Neutrophil (primary cell): Measurements from ENCODE around the gene SCFD2.

Experiments
- H3K27ac ChIP-seq: fragments of 200-600 bp; sonication (generic); 2 replicates; pipeline ENCODE4 v1.5.1; 2016; ENCODE audit warnings: mild to moderate bottlenecking, moderate library complexity
- H3K27me3 ChIP-seq: fragments of 200-600 bp; sonication (generic); 2 replicates; pipeline ENCODE4 v1.6.0; 2016; ENCODE audit warnings: mild to moderate bottlenecking
- H3K36me3 ChIP-seq: fragments of 200-600 bp; sonication (generic); 2 replicates; pipeline ENCODE4 v1.5.1; 2017
- H3K4me1 ChIP-seq, 2 experiments: fragments of 200-600 bp in 1 of 2; sonication (generic) in 1 of 2; 1 replicate in 1 of 2; 2 replicates in 1 of 2; pipeline versions ENCODE4 v1.5.1 to v1.6.1; 2013 to 2016; ENCODE audit warnings: low read depth in 1 of 2, low read length in 1 of 2, mild to moderate bottlenecking in 1 of 2, moderate library complexity in 1 of 2; ENCODE audit not compliant: control insufficient read depth in 1 of 2, insufficient read depth in 1 of 2
- H3K4me3 ChIP-seq, 2 experiments: fragments of 200-600 bp in 1 of 2; sonication (generic) in 1 of 2; 1 replicate in 1 of 2; 2 replicates in 1 of 2; pipeline ENCODE4 v1.5.1; 2013 to 2016; ENCODE audit warnings: low read depth in 1 of 2, low read length in 1 of 2, mild to moderate bottlenecking in 1 of 2, moderate library complexity in 1 of 2
- H3K9me3 ChIP-seq: fragments of 200-600 bp; sonication (generic); 2 replicates; pipeline ENCODE4 v1.5.1; 2016
- CTCF ChIP-seq: fragments of 200-600 bp; sonication (generic); IDR thresholded peaks from 2 replicates; pipeline ENCODE4 v1.5.1; 2016; ENCODE audit warnings: antibody characterized with exemption

Gene SCFD2

GRCh38 chr4:52957835-52958631 is 407.8 kb downstream of the SCFD2 start:
- TF ChIP-seq CTCF = no peak
- Histone ChIP-seq H3K4me3 (no peak overlapping the region), H3K27ac (no peak overlapping the region), H3K27me3 (no peaks in the 10 kb centered on the region), H3K4me1 (no peaks in the 10 kb centered on the region), H3K9me3 (no peaks in the 10 kb centered on the region), H3K36me3 (no peaks in the 10 kb centered on the region)

GRCh38 chr4:52957220-52957686 is 408.6 kb downstream of the SCFD2 start:
- H3K27me3 ChIP-seq = no peaks in the 10 kb centered on the region
- H3K36me3 ChIP-seq = no peaks in the 10 kb centered on the region
- TF ChIP-seq CTCF = no peak
- H3K4me3 ChIP-seq = no peak overlapping the region
- no peaks in the 10 kb centered on the region for H3K4me1 ChIP-seq
- no peak overlapping the region for H3K27ac ChIP-seq
- no peaks in the 10 kb centered on the region for H3K9me3 ChIP-seq

GRCh38 chr4:52956691-52957090 is 409.2 kb downstream of the SCFD2 start:
- Histone ChIP-seq H3K4me3 (no peak overlapping the region), H3K9me3 (no peaks in the 10 kb centered on the region), H3K4me1 (no peaks in the 10 kb centered on the region), H3K36me3 (no peaks in the 10 kb centered on the region), H3K27ac (no peak overlapping the region), H3K27me3 (no peaks in the 10 kb centered on the region)
- TF ChIP-seq CTCF = no peak

GRCh38 chr4:52954560-52955170 is 411.2 kb downstream of the SCFD2 start:
- TF ChIP-seq CTCF = no peak
- Histone ChIP-seq H3K4me1 (no peaks in the 10 kb centered on the region), H3K27me3 (no peaks in the 10 kb centered on the region)

GRCh38 chr4:52952540-52952939 is 413.3 kb downstream of the SCFD2 start:
- H3K9me3 ChIP-seq = no peaks in the 10 kb centered on the region
- no peak for TF ChIP-seq CTCF
- H3K36me3 ChIP-seq = no peaks in the 10 kb centered on the region
- no peak overlapping the region for H3K27ac ChIP-seq
- H3K4me1 ChIP-seq = no peaks in the 10 kb centered on the region
- H3K4me3 ChIP-seq = no peak overlapping the region
- no peaks in the 10 kb centered on the region for H3K27me3 ChIP-seq

More at GRCh38 chr4:52954560-52955170, 411.2 kb downstream of the SCFD2 start:
- no peak overlapping the region for H3K27ac ChIP-seq
- H3K4me3 ChIP-seq = no peak overlapping the region
- H3K36me3 ChIP-seq = no peaks in the 10 kb centered on the region
- H3K9me3 ChIP-seq = no peaks in the 10 kb centered on the region
